Stimulated activated naive CD8-positive, alpha-beta T cell treated with anti-CD3 and anti-CD28 coated beads, Interleukin-15, amount 100 ng/mL, for 72 hours (primary cell): ENCODE data around the gene ATRNL1.
"Not testable (repeated sequence)": the region's sequence is repeated elsewhere in the genome, so short reads cannot be mapped to it uniquely, and the experiment has no call there.

ENCODE experiments used
- ATAC-seq: fragments of 150-1000 bp; cut with Tn5 transposase; 2 replicates; pipeline ENCODE4 v1.10.0; 2021; ENCODE audit warnings: mild to moderate bottlenecking, moderate library complexity
- DNase-seq, 2 donors: peaks; one replicate each; pipeline ENCODE4 v3.0.0; 2021 to 2022
- H3K27ac Mint-ChIP-seq, 2 donors: one replicate each; pipeline ENCODE4 v1.8.0; 2022; ENCODE audit warnings: mild to moderate bottlenecking in 2 of 2, mixed read lengths in 2 of 2, moderate library complexity in 2 of 2
- H3K27me3 Mint-ChIP-seq: one replicate; pipeline ENCODE4 v1.8.0; 2022; ENCODE audit warnings: mixed read lengths
- H3K4me1 Mint-ChIP-seq: one replicate; pipeline ENCODE4 v1.8.0; 2022; ENCODE audit warnings: mild to moderate bottlenecking, mixed read lengths
- H3K4me3 Mint-ChIP-seq, 2 donors: one replicate each; pipeline ENCODE4 v1.8.0; 2022; ENCODE audit warnings: mild to moderate bottlenecking in 2 of 2, mixed read lengths in 2 of 2, moderate library complexity in 1 of 2
- H3K9me3 Mint-ChIP-seq, 2 donors: one replicate each; pipeline ENCODE4 v1.8.0; 2022; ENCODE audit warnings: mixed read lengths in 2 of 2

The ATRNL1 gene

GRCh38 chr10:115827231-115828009 is 734.3 kb downstream of the ATRNL1 start:
- no peaks in the 10 kb centered on the region for H3K4me1 Mint-ChIP-seq
- H3K27ac Mint-ChIP-seq, result no peak overlapping the region
- H3K4me3 Mint-ChIP-seq, result no peak overlapping the region
- no peak for DNase-seq
- no peak for ATAC-seq
- no peaks in the 10 kb centered on the region for H3K27me3 Mint-ChIP-seq
- H3K9me3 Mint-ChIP-seq, result peaks cover 2 to 23% of the 10 kb centered on the region in 2 donors

GRCh38 chr10:115828182-115828581 is 735.0 kb downstream of the ATRNL1 start:
- not testable (repeated sequence) for H3K4me3 Mint-ChIP-seq

GRCh38 chr10:115829521-115830205 is 736.5 kb downstream of the ATRNL1 start:
- no peaks in the 10 kb centered on the region for H3K27me3 Mint-ChIP-seq
- H3K9me3 Mint-ChIP-seq, result peaks cover 5 to 8% of the 10 kb centered on the region in 2 donors
- H3K4me1 Mint-ChIP-seq, result no peaks in the 10 kb centered on the region
- H3K27ac Mint-ChIP-seq, result no peak overlapping the region
- no peak for ATAC-seq
- no peak overlapping the region for H3K4me3 Mint-ChIP-seq
- DNase-seq, result no peak

More at GRCh38 chr10:115828182-115828581, 735.0 kb downstream of the ATRNL1 start:
- H3K4me1 Mint-ChIP-seq, ATAC-seq, DNase-seq, H3K27me3 Mint-ChIP-seq, H3K27ac Mint-ChIP-seq: not testable (repeated sequence)
- H3K9me3 Mint-ChIP-seq, result peaks cover 5 to 17% of the 10 kb centered on the region in 2 donors

GRCh38 chr10:115830265-115830970 is 737.3 kb downstream of the ATRNL1 start:
- Mint-ChIP-seq H3K27me3 (no peaks in the 10 kb centered on the region), H3K9me3 (peaks cover under 1 to 5% of the 10 kb centered on the region in 2 donors), H3K4me1 (no peaks in the 10 kb centered on the region), H3K27ac (no peak overlapping the region), H3K4me3 (no peak overlapping the region)
- ATAC-seq (no peak), DNase-seq (no peak)

- H3K27ac Mint-ChIP-seq, result no peak overlapping the region
- ATAC-seq, result no peak
- H3K4me1 Mint-ChIP-seq, result no peaks in the 10 kb centered on the region
- H3K4me3 Mint-ChIP-seq, result no peak overlapping the region
- H3K27me3 Mint-ChIP-seq, result peaks cover 5% of the 10 kb centered on the region
- peaks cover 0 to 5% of the 10 kb centered on the region in 2 donors for H3K9me3 Mint-ChIP-seq
- no peak for DNase-seq
Measured at GRCh38 chr10:115831016-115831415, 737.9 kb downstream of the ATRNL1 start.

- Mint-ChIP-seq H3K27ac (no peak overlapping the region), H3K4me1 (no peaks in the 10 kb centered on the region), H3K4me3 (no peak overlapping the region), H3K9me3 (peaks cover 0 to 5% of the 10 kb centered on the region in 2 donors), H3K27me3 (peaks cover 8% of the 10 kb centered on the region)
- DNase-seq (no peak), ATAC-seq (no peak)
Measured at GRCh38 chr10:115833119-115833518, 740.0 kb downstream of the ATRNL1 start.

- H3K27ac Mint-ChIP-seq, result no peak overlapping the region
- H3K9me3 Mint-ChIP-seq, result no peaks in the 10 kb centered on the region
- ATAC-seq, result no peak
- no peaks in the 10 kb centered on the region for H3K27me3 Mint-ChIP-seq
- H3K4me3 Mint-ChIP-seq, result no peak overlapping the region
- H3K4me1 Mint-ChIP-seq, result no peaks in the 10 kb centered on the region
- DNase-seq, result no peak
Measured at GRCh38 chr10:115844591-115844990, 751.4 kb downstream of the ATRNL1 start.

GRCh38 chr10:115845921-115846320 is 752.8 kb downstream of the ATRNL1 start:
- Mint-ChIP-seq H3K27ac (no peak overlapping the region), H3K27me3 (no peaks in the 10 kb centered on the region), H3K4me3 (no peak overlapping the region), H3K4me1 (no peaks in the 10 kb centered on the region), H3K9me3 (no peaks in the 10 kb centered on the region)
- ATAC-seq (no peak), DNase-seq (no peak)

GRCh38 chr10:115846528-115846927 is 753.4 kb downstream of the ATRNL1 start:
- no peak overlapping the region for H3K27ac Mint-ChIP-seq
- no peaks in the 10 kb centered on the region for H3K9me3 Mint-ChIP-seq
- no peak overlapping the region for H3K4me3 Mint-ChIP-seq
- no peaks in the 10 kb centered on the region for H3K27me3 Mint-ChIP-seq
- H3K4me1 Mint-ChIP-seq, result no peaks in the 10 kb centered on the region
- DNase-seq, result no peak
- ATAC-seq, result no peak

GRCh38 chr10:115849197-115849596 is 756.0 kb downstream of the ATRNL1 start:
- Mint-ChIP-seq H3K4me1 (no peaks in the 10 kb centered on the region), H3K27ac (no peak overlapping the region), H3K27me3 (no peaks in the 10 kb centered on the region), H3K4me3 (no peak overlapping the region), H3K9me3 (no peaks in the 10 kb centered on the region)
- ATAC-seq (no peak), DNase-seq (no peak)

- no peaks in the 10 kb centered on the region for H3K27me3 Mint-ChIP-seq
- ATAC-seq (no peak), DNase-seq (no peak)
- H3K27ac Mint-ChIP-seq, result no peak overlapping the region
- no peaks in the 10 kb centered on the region for H3K9me3 Mint-ChIP-seq
- H3K4me3 Mint-ChIP-seq, result no peak overlapping the region
- H3K4me1 Mint-ChIP-seq, result no peaks in the 10 kb centered on the region
Measured at GRCh38 chr10:115850666-115851065, 757.5 kb downstream of the ATRNL1 start.

- H3K27me3 Mint-ChIP-seq, result no peaks in the 10 kb centered on the region
- no peak for DNase-seq
- no peak for ATAC-seq
- no peaks in the 10 kb centered on the region for H3K9me3 Mint-ChIP-seq
- no peaks in the 10 kb centered on the region for H3K4me1 Mint-ChIP-seq
- H3K27ac Mint-ChIP-seq, result no peak overlapping the region
- no peak overlapping the region for H3K4me3 Mint-ChIP-seq
Measured at GRCh38 chr10:115851695-115852094, 758.5 kb downstream of the ATRNL1 start.

GRCh38 chr10:115854740-115855435 is 761.7 kb downstream of the ATRNL1 start:
- Mint-ChIP-seq H3K4me3 (no peak overlapping the region), H3K4me1 (no peaks in the 10 kb centered on the region), H3K27ac (no peak overlapping the region), H3K27me3 (no peaks in the 10 kb centered on the region), H3K9me3 (no peaks in the 10 kb centered on the region)
- ATAC-seq (no peak), DNase-seq (no peak)

GRCh38 chr10:115856580-115856979 is 763.4 kb downstream of the ATRNL1 start:
- Mint-ChIP-seq H3K9me3 (no peaks in the 10 kb centered on the region), H3K27me3 (no peaks in the 10 kb centered on the region), H3K4me3 (no peak overlapping the region), H3K27ac (no peak overlapping the region), H3K4me1 (no peaks in the 10 kb centered on the region)
- no peak for ATAC-seq
- no peak for DNase-seq

GRCh38 chr10:115857856-115858255 is 764.7 kb downstream of the ATRNL1 start:
- Mint-ChIP-seq H3K4me1 (no peaks in the 10 kb centered on the region), H3K27me3 (no peaks in the 10 kb centered on the region), H3K27ac (no peak overlapping the region), H3K4me3 (no peak overlapping the region), H3K9me3 (no peaks in the 10 kb centered on the region)
- no peak for ATAC-seq
- no peak for DNase-seq
